HepG2 (cell line): ENCODE data around the gene ZFP90. TPM values are rescaled to one million over a fixed set of nuclear protein-coding genes. Genes with fewer than 3 reads are reported as not detected.
A peak's percentile ranks its signal among the peaks of the same experiment; 100 is the strongest.

ENCODE experiments used
- ADNP ChIP-seq: sonication (generic); formaldehyde crosslinking; IDR thresholded peaks from 2 replicates; pipeline ENCODE4 v1.4.0; 2020; ENCODE audit warnings: missing genetic modification reagents
- EZH2 ChIP-seq: conservative IDR thresholded peaks from 2 replicates; pipeline ENCODE4 v1.6.1; 2012; ENCODE audit warnings: mild to moderate bottlenecking, low read depth, low read length, moderate library complexity
- HOMEZ ChIP-seq: IDR thresholded peaks from 2 replicates; pipeline ENCODE4 v1.6.1; 2016; ENCODE audit warnings: low read depth
- JARID2 ChIP-seq: sonication (generic); formaldehyde crosslinking; IDR thresholded peaks from 2 replicates; pipeline ENCODE4 v1.8.1; 2023; ENCODE audit warnings: missing genetic modification reagents, inconsistent platforms; ENCODE audit not compliant: insufficient replicate concordance
- KDM3A ChIP-seq: IDR thresholded peaks from 2 replicates; pipeline ENCODE4 v1.6.1; 2018; ENCODE audit warnings: low read depth, missing compliant biosample characterization
- KDM5A ChIP-seq: fragments of 200-600 bp; sonication (generic); IDR thresholded peaks from 2 replicates; pipeline ENCODE4 v1.7.0; 2018; ENCODE audit warnings: antibody characterized with exemption, mild to moderate bottlenecking, low read length, borderline replicate concordance
- NPAS2 ChIP-seq: sonication (generic); formaldehyde crosslinking; IDR thresholded peaks from 2 replicates; pipeline ENCODE4 v1.8.0; 2022; ENCODE audit warnings: mild to moderate bottlenecking, missing genetic modification reagents, borderline replicate concordance
- NR2F6 ChIP-seq, 2 experiments: IDR thresholded peaks; 2 replicates each; pipeline ENCODE4 v1.6.1; 2016; ENCODE audit warnings: antibody characterized with exemption in 1 of 2, mild to moderate bottlenecking in 1 of 2
- PBX2 ChIP-seq: IDR thresholded peaks from 2 replicates; pipeline ENCODE4 v1.6.1; 2016; ENCODE audit warnings: control low read depth
- PBX3 ChIP-seq: sonication (generic); formaldehyde crosslinking; IDR thresholded peaks from 2 replicates; pipeline ENCODE4 v1.8.1; 2023; ENCODE audit warnings: missing genetic modification reagents, inconsistent platforms, borderline replicate concordance
- RAD51 ChIP-seq: fragments of 450-650 bp; IDR thresholded peaks from 2 replicates; pipeline ENCODE4 v1.6.1; 2016; ENCODE audit warnings: borderline replicate concordance
- RCOR2 ChIP-seq: IDR thresholded peaks from 2 replicates; pipeline ENCODE4 v1.6.1; 2016; ENCODE audit warnings: missing biosample characterization, missing genetic modification reagents
- SNAPC5 ChIP-seq: sonication (generic); formaldehyde crosslinking; IDR thresholded peaks from 2 replicates; pipeline ENCODE4 v1.8.1; 2023; ENCODE audit warnings: mild to moderate bottlenecking, missing genetic modification reagents, borderline replicate concordance
- XRCC5 ChIP-seq: fragments of 200-400 bp; formaldehyde crosslinking; optimal IDR thresholded peaks from 2 replicates; pipeline ENCODE3; 2017; ENCODE audit warnings: mild to moderate bottlenecking, low read length
- ZFP41 ChIP-seq: sonication (generic); formaldehyde crosslinking; IDR thresholded peaks from 2 replicates; pipeline ENCODE4 v1.4.0; 2020; ENCODE audit warnings: mild to moderate bottlenecking, missing genetic modification reagents, borderline replicate concordance
- ZFP91 ChIP-seq: sonication (generic); formaldehyde crosslinking; IDR thresholded peaks from 2 replicates; pipeline ENCODE4 v1.9.0; 2022; ENCODE audit warnings: missing genetic modification reagents, mild to moderate bottlenecking, borderline replicate concordance
- ZNF124 ChIP-seq: sonication (generic); formaldehyde crosslinking; IDR thresholded peaks from 2 replicates; pipeline ENCODE4 v1.4.0; 2020; ENCODE audit warnings: missing genetic modification reagents
- ZNF264 ChIP-seq: sonication (generic); formaldehyde crosslinking; IDR thresholded peaks from 2 replicates; pipeline ENCODE4 v1.4.0; 2020; ENCODE audit warnings: missing genetic modification reagents
- ZNF3 ChIP-seq: IDR thresholded peaks from 2 replicates; pipeline ENCODE4 v1.7.0; 2017; ENCODE audit warnings: inconsistent platforms
- ZNF335 ChIP-seq: sonication (generic); formaldehyde crosslinking; IDR thresholded peaks from 2 replicates; pipeline ENCODE4 v1.4.0; 2020; ENCODE audit warnings: missing genetic modification reagents
- ZNF552 ChIP-seq: sonication (generic); formaldehyde crosslinking; IDR thresholded peaks from 2 replicates; pipeline ENCODE4 v1.9.0; 2022; ENCODE audit warnings: missing genetic modification reagents, mild to moderate bottlenecking, borderline replicate concordance
- ZNF557 ChIP-seq: sonication (generic); formaldehyde crosslinking; IDR thresholded peaks from 2 replicates; pipeline ENCODE4 v1.4.0; 2020; ENCODE audit warnings: missing genetic modification reagents
- ZNF577 ChIP-seq: sonication (generic); formaldehyde crosslinking; IDR thresholded peaks from 2 replicates; pipeline ENCODE4 v1.4.0; 2020; ENCODE audit warnings: mild to moderate bottlenecking, low read depth, missing genetic modification reagents, borderline replicate concordance
- ZNF768 ChIP-seq: sonication (generic); formaldehyde crosslinking; IDR thresholded peaks from 2 replicates; pipeline ENCODE4 v1.4.0; 2020; ENCODE audit warnings: missing genetic modification reagents
- ZNF850 ChIP-seq: sonication (generic); formaldehyde crosslinking; conservative IDR thresholded peaks from 2 replicates; pipeline ENCODE4 v1.9.0; 2021; ENCODE audit warnings: mild to moderate bottlenecking, missing genetic modification reagents
- ZSCAN21 ChIP-seq: sonication (generic); formaldehyde crosslinking; IDR thresholded peaks from 2 replicates; pipeline ENCODE4 v1.8.0; 2022; ENCODE audit warnings: mild to moderate bottlenecking, missing genetic modification reagents, moderate library complexity, borderline replicate concordance
- polyA plus RNA-seq, 8 experiments: library from polyadenylated mRNA; depleted of rRNA in 3 of 8; stranded (reverse) in 7 of 8; unstranded in 1 of 8; fragments of >200 nt; fragmentation: Illumina TruSeq in 4 of 8; extraction: Trizol in 4 of 8; gene quantifications; 2 replicates each; pipeline versions ENCODE4 v1.2.1 to v1.2.3, GENCODE V29; 2011 to 2016; ENCODE audit warnings: low read depth in 4 of 8, missing spikeins in 1 of 8, mixed read lengths in 1 of 8; ENCODE audit not compliant: insufficient read depth in 1 of 8
- total RNA-seq, 5 experiments: library from RNA; depleted of rRNA; stranded (reverse); fragments of >200 nt; fragmentation: Illumina TruSeq; extraction: Trizol; gene quantifications; 2 replicates each; pipeline ENCODE4 v1.2.3, GENCODE V29; 2016; ENCODE audit warnings: low read depth in 1 of 5

Gene ZFP90
- total and polyA plus RNA-seq, 2 of the 13 experiments (the other 11 are each of a cell fraction or from before 2014, with no cell fraction given): 17.6 to 18.9 TPM

- TF ChIP-seq ZFP91 (CRISPR knock-in tag) (peak; percentile 76), ZNF335 (peak; percentile 66; the same call in 1 of the 2 replicates), JARID2 (CRISPR knock-in tag) (peak; percentile 69), KDM3A (CRISPR knock-in tag) (peak; percentile 97), ZNF552 (CRISPR knock-in tag) (no peak), ZNF124 (peak; percentile 83; the same call in 1 of the 2 replicates), ZNF557 (CRISPR knock-in tag) (no peak), ZNF577 (CRISPR knock-in tag) (no peak), RCOR2 (CRISPR knock-in tag) (0 out of 2 replicates have a peak, but pooled peaks have one; percentile 41), RAD51 (no peak), EZH2 (no peak), ZFP41 (CRISPR knock-in tag) (no peak), HOMEZ (CRISPR knock-in tag) (peak; percentile 45; the same call in 1 of the 2 replicates), ZSCAN21 (peak; percentile 39; the same call in 1 of the 2 replicates), ADNP (CRISPR knock-in tag) (no peak), ZNF768 (CRISPR knock-in tag) (peak; percentile 64; the same call in 1 of the 2 replicates), KDM5A (no peak), NR2F6 (IDR thresholded peaks at IDR 0.05) (peak; percentile 65), NR2F6 (CRISPR knock-in tag; IDR thresholded peaks at IDR 0.05) (peak; percentile 88), ZNF3 (CRISPR knock-in tag) (no peak), SNAPC5 (CRISPR knock-in tag) (no peak), NPAS2 (CRISPR knock-in tag) (no peak), XRCC5 (peak; percentile 98), ZNF264 (CRISPR knock-in tag) (no peak), ZNF850 (CRISPR knock-in tag) (no peak), PBX2 (CRISPR knock-in tag) (no peak), PBX3 (CRISPR knock-in tag) (no peak)
Observed at GRCh38 chr16:68528686-68529379, 10.3 kb upstream of the ZFP90 start (continued).
